ENCODE measurements around the gene HSD17B14. TPM values are rescaled to one million over a fixed set of nuclear protein-coding genes. Genes with fewer than 3 reads are reported as not detected.

Gene HSD17B14
- total and polyA plus RNA-seq, 2 of the 8 experiments (the other 6 are each of a cell fraction or from before 2014, with no cell fraction given): 8.4 to 25.5 TPM

- Histone ChIP-seq H3K4ac (replicated peaks; ENCODE audit: insufficient read length, low read depth, low read length) (no peak overlapping the region), H3K23me2 (ENCODE audit: low read depth, low read length) (no peaks in the 10 kb centered on the region), H3K18ac (ENCODE audit: extremely low read depth, low read length) (no peak overlapping the region), H4K5ac (ENCODE audit: insufficient read length, low read depth, low read length) (no peak overlapping the region), H2BK15ac (ENCODE audit: low read length) (no peak overlapping the region), H3K14ac (ENCODE audit: insufficient read length) (no peak overlapping the region), H3K56ac (replicated peaks; ENCODE audit: insufficient read length, low read depth, low read length) (no peak overlapping the region), H2AK5ac (ENCODE audit: low read depth, low read length) (no peak overlapping the region), H3K4me2 (ENCODE audit: insufficient read depth in 1 of 2, low read depth in 2 of 2, low read length in 2 of 2) (no peak overlapping the region), H3K9me3 (ENCODE audit: insufficient read depth in 2 of 2, low read depth in 1 of 2, low read length in 1 of 2) (no peaks in the 10 kb centered on the region), H2BK5ac (ENCODE audit: low read depth, low read length) (no peak overlapping the region), H4K20me1 (replicated peaks in 1 of 2; ENCODE audit: control insufficient read depth in 1 of 2, insufficient read depth in 2 of 2, low read length in 2 of 2) (peaks cover 5 to 13% of the 10 kb centered on the region in 2 experiments), H3K36me3 (ENCODE audit: control insufficient read depth in 2 of 4, insufficient read depth in 4 of 4, low read length in 3 of 4) (peaks cover 13 to 30% (median 20%) of the 10 kb centered on the region in 4 experiments; a peak in 7 of 8 replicates), H4K91ac (replicated peaks; ENCODE audit: insufficient read length, low read length) (no peak overlapping the region), H3K9ac (replicated peaks in 1 of 4; ENCODE audit: extremely low read depth in 1 of 4, low read depth in 3 of 4, low read length in 3 of 4) (no peak overlapping the region), H3K79me1 (ENCODE audit: low read depth, low read length) (peaks cover 9% of the 10 kb centered on the region), H2BK12ac (ENCODE audit: low read depth, low read length) (0 out of 2 replicates have a peak overlapping the region, but pooled peaks have one; percentile 39), H4K8ac (ENCODE audit: extremely low read depth, insufficient read depth, low read length) (no peak overlapping the region), H2AFZ (ENCODE audit: low read length) (no peak overlapping the region), H2BK20ac (ENCODE audit: low read length) (no peak overlapping the region), H3K27me3 (replicated peaks in 1 of 4; ENCODE audit: control insufficient read depth in 3 of 4, extremely low read depth in 1 of 4, insufficient read depth in 3 of 4, low read length in 3 of 4) (no peaks in the 10 kb centered on the region), H3K4me1 (replicated peaks in 1 of 4; ENCODE audit: control insufficient read depth in 3 of 4, insufficient read depth in 4 of 4, low read length in 3 of 4) (peaks cover 0 to 10% (median 4%) of the 10 kb centered on the region in 4 experiments; a peak in 4 of 7 replicates), H2BK120ac (replicated peaks; ENCODE audit: low read depth, low read length) (no peak overlapping the region), H3K79me2 (ENCODE audit: control insufficient read depth in 1 of 2, insufficient read depth in 2 of 2, low read length in 2 of 2) (peaks cover 4 to 14% of the 10 kb centered on the region in 2 experiments; a peak in 3 of 4 replicates), H3K4me3 (ENCODE audit: extremely low read depth in 1 of 4, insufficient read depth in 2 of 4, low read depth in 3 of 4, low read length in 4 of 4) (no peak overlapping the region), H3K27ac (ENCODE audit: low read depth, low read length) (no peak overlapping the region), H3K23ac (ENCODE audit: insufficient read length) (no peak overlapping the region)
- ChIA-PET POLR2A (ENCODE audit: partially characterized antibody) (interaction anchor here (1.2 to 6.9 kb wide), 5 partner anchors 10 to 83 kb away, joined by 3 to 75 read pairs (median 7); partner anchors contain the start of gene PLEKHA4), CTCF (ENCODE audit: partially characterized antibody) (interaction anchor here (0.5 to 1.6 kb wide), 11 partner anchors 11 to 695 kb away, joined by 3 to 5 read pairs (median 3); partner anchors contain the start of gene BAX)
- TF ChIP-seq NRF1 (IDR thresholded peaks at IDR 0.05; ENCODE audit: low read depth, low read length) (no peak), RFX5 (IDR thresholded peaks at IDR 0.05; ENCODE audit: borderline replicate concordance, low read depth, low read length) (no peak), TAF7 (optimal IDR thresholded peaks at IDR 0.05; ENCODE audit: borderline replicate concordance, low read depth, low read length) (no peak), SP1 (IDR thresholded peaks at IDR 0.05; ENCODE audit: low read depth, low read length) (no peak), E2F6 (IDR thresholded peaks at IDR 0.05) (no peak), PHF8 (conservative IDR thresholded peaks at IDR 0.05; ENCODE audit: low read depth, low read length) (no peak), HDAC6 (IDR thresholded peaks at IDR 0.05; ENCODE audit: low read depth, low read length) (no peak), SRF (IDR thresholded peaks at IDR 0.05; ENCODE audit: low read depth, low read length) (no peak)
- FAIRE-seq (no peak), DNase-seq (ENCODE audit: low read depth in 1 of 2, low spot score in 2 of 2) (no peak)
- WGBS, 2 experiments (ENCODE audit: extremely low coverage in 1 of 2, insufficient coverage in 1 of 2, insufficient read length in 1 of 2, insufficient replicate concordance in 2 of 2, low coverage in 1 of 2, low lambda C conversion rate in 2 of 2, missing lambda C conversion rate in 1 of 2): 91% methylated on average over 11 of the region's 11 CpGs; no CpG with 5 or more reads in 1 of the 2 experiments
Measured at GRCh38 chr19:48878196-48879024, 42.1 kb upstream of the HSD17B14 start.

Data from H1 (cell line).